ENCODE measurements around the gene ZNF888.

GRCh38 chr19:52959613-52960295, 36.5 kb upstream of the ZNF888 start:
- TF ChIP-seq GATA2 (IDR thresholded peaks at IDR 0.05; ENCODE audit: low read depth, low read length) (no peak), GATA3 (IDR thresholded peaks at IDR 0.05; ENCODE audit: low read depth, low read length) (no peak)

Data from SH-SY5Y (cell line).